Measurements from ENCODE around the gene GNL1. TPM values are rescaled to one million over a fixed set of nuclear protein-coding genes. Genes with fewer than 3 reads are reported as not detected.
A peak's percentile ranks its signal among the peaks of the same experiment; 100 is the strongest.
"Not testable (repeated sequence)": the region's sequence is repeated elsewhere in the genome, so short reads cannot be mapped to it uniquely, and the experiment has no call there.

The GNL1 gene
- total RNA-seq, 1 experiment from 2014 or later = 27.3 TPM

- not testable (repeated sequence) for H3K27me3 ChIP-seq, H3K4me3 ChIP-seq, H3K9me3 ChIP-seq, DNase-seq, H3K36me3 ChIP-seq
Measured at GRCh38 chr6:30517767-30518504, 38.4 kb downstream of the GNL1 start.

- H3K27me3 ChIP-seq, H3K9me3 ChIP-seq, DNase-seq, H3K36me3 ChIP-seq: not testable (repeated sequence)
- H3K4me3 ChIP-seq = peak overlapping the region; percentile 66
Measured at GRCh38 chr6:30516754-30517076, 39.6 kb downstream of the GNL1 start.

GRCh38 chr6:30515944-30516753 lies 40.1 kb downstream of the GNL1 start:
- peak overlapping the region; percentile 66 for H3K4me3 ChIP-seq
- H3K27me3 ChIP-seq = no peaks in the 10 kb centered on the region
- peak; percentile 84 for DNase-seq
- no peaks in the 10 kb centered on the region for H3K9me3 ChIP-seq
- no peaks in the 10 kb centered on the region for H3K36me3 ChIP-seq

GRCh38 chr6:30515106-30515505 lies 41.2 kb downstream of the GNL1 start:
- H3K9me3 ChIP-seq = no peaks in the 10 kb centered on the region
- no peak overlapping the region for H3K4me3 ChIP-seq
- no peaks in the 10 kb centered on the region for H3K27me3 ChIP-seq
- no peak for DNase-seq
- H3K36me3 ChIP-seq = no peaks in the 10 kb centered on the region

- DNase-seq = no peak
- Histone ChIP-seq H3K27me3 (no peaks in the 10 kb centered on the region), H3K36me3 (no peaks in the 10 kb centered on the region), H3K9me3 (no peaks in the 10 kb centered on the region), H3K4me3 (no peak overlapping the region)
Measured at GRCh38 chr6:30513451-30513850, 42.8 kb downstream of the GNL1 start.

- no peak for DNase-seq
- Histone ChIP-seq H3K27me3 (no peaks in the 10 kb centered on the region), H3K9me3 (no peaks in the 10 kb centered on the region), H3K4me3 (no peak overlapping the region), H3K36me3 (no peaks in the 10 kb centered on the region)
Measured at GRCh38 chr6:30511169-30511546, 45.1 kb downstream of the GNL1 start.

GRCh38 chr6:30510419-30511168 lies 45.7 kb downstream of the GNL1 start:
- DNase-seq = no peak
- H3K9me3 ChIP-seq = no peaks in the 10 kb centered on the region

GRCh38 chr6:30508890-30509736 lies 47.2 kb downstream of the GNL1 start:
- no peak for DNase-seq
- H3K9me3 ChIP-seq = no peaks in the 10 kb centered on the region
- no peak overlapping the region for H3K4me3 ChIP-seq
- no peaks in the 10 kb centered on the region for H3K36me3 ChIP-seq
- H3K27me3 ChIP-seq = no peaks in the 10 kb centered on the region

More at GRCh38 chr6:30510419-30511168, 45.7 kb downstream of the GNL1 start:
- H3K36me3 ChIP-seq = no peaks in the 10 kb centered on the region
- no peaks in the 10 kb centered on the region for H3K27me3 ChIP-seq
- H3K4me3 ChIP-seq = no peak overlapping the region

- H3K4me3 ChIP-seq = no peak overlapping the region
- DNase-seq = no peak
- no peaks in the 10 kb centered on the region for H3K27me3 ChIP-seq
- no peaks in the 10 kb centered on the region for H3K36me3 ChIP-seq
- H3K9me3 ChIP-seq = no peaks in the 10 kb centered on the region
Measured at GRCh38 chr6:30507849-30508827, 48.2 kb downstream of the GNL1 start.

- Histone ChIP-seq H3K9me3 (no peaks in the 10 kb centered on the region), H3K36me3 (no peaks in the 10 kb centered on the region), H3K4me3 (no peak overlapping the region), H3K27me3 (no peaks in the 10 kb centered on the region)
- no peak for DNase-seq
Measured at GRCh38 chr6:30500421-30501355, 55.6 kb downstream of the GNL1 start.

- not testable (repeated sequence) for H3K9me3 ChIP-seq, H3K4me3 ChIP-seq, DNase-seq, H3K27me3 ChIP-seq, H3K36me3 ChIP-seq
Measured at GRCh38 chr6:30498705-30499104, 57.6 kb downstream of the GNL1 start.

- Histone ChIP-seq H3K36me3 (no peaks in the 10 kb centered on the region), H3K27me3 (no peaks in the 10 kb centered on the region), H3K4me3 (no peak overlapping the region), H3K9me3 (no peaks in the 10 kb centered on the region)
- DNase-seq = no peak
Measured at GRCh38 chr6:30497714-30498113, 58.6 kb downstream of the GNL1 start.

GRCh38 chr6:30497261-30497599 lies 59.1 kb downstream of the GNL1 start:
- not testable (repeated sequence) for H3K4me3 ChIP-seq, H3K9me3 ChIP-seq, H3K36me3 ChIP-seq, DNase-seq, H3K27me3 ChIP-seq

GRCh38 chr6:30495993-30496392 lies 60.3 kb downstream of the GNL1 start:
- H3K4me3 ChIP-seq = no peak overlapping the region
- no peaks in the 10 kb centered on the region for H3K27me3 ChIP-seq
- H3K36me3 ChIP-seq = no peaks in the 10 kb centered on the region
- no peaks in the 10 kb centered on the region for H3K9me3 ChIP-seq
- DNase-seq = no peak

- DNase-seq, H3K4me3 ChIP-seq, H3K36me3 ChIP-seq, H3K27me3 ChIP-seq, H3K9me3 ChIP-seq: not testable (repeated sequence)
Measured at GRCh38 chr6:30495060-30495459, 61.2 kb downstream of the GNL1 start.

Measured in MG63 (cell line).